PC-3 (cell line): ENCODE results near the gene ZNF232.

Experiments used
- EZH2 ChIP-seq: fragments of 300-600 bp; sonication (generic); IDR thresholded peaks from one replicate; pipeline ENCODE4 v1.6.1; 2017; ENCODE audit warnings: antibody characterized with exemption, mild to moderate bottlenecking, low read length; ENCODE audit not compliant: unreplicated experiment
- TF ChIP-seq, protein P1 (sequence below): fragments of 300-600 bp; sonication (generic); conservative IDR thresholded peaks from 2 replicates; pipeline ENCODE4 v1.5.1; 2017; ENCODE audit warnings: antibody characterized with exemption, low read depth, mild to moderate bottlenecking, low read length

DNA sequence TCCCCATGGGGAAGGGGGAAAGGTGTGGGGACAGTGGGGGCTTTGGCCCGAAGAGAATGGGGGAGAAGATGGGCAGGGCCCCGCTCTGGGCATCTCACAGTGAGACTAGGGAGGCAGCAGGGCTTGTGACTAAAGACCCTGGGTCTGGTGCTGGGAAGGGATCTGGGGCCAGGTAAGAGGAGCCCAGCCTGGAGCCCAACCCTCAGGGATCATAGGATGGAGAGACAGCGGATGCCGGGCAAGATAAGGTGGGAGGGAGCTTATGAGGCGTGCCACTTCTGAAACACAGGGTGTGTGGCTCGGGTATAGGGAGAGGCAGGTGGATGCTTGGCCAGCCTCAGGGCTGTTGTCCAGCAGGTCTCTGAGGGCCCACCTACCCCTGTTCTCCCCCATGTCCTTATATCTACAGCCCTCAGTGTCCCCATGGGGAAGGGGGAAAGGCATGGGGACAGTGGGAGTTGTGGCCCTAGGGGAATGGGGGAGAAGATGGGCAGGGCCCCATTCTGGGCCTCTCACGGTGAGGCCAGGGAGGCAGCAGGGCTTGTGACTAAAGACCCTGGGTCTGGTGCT, 19.6 kb upstream of the ZNF232 start:
- TF ChIP-seq, protein P1, sequence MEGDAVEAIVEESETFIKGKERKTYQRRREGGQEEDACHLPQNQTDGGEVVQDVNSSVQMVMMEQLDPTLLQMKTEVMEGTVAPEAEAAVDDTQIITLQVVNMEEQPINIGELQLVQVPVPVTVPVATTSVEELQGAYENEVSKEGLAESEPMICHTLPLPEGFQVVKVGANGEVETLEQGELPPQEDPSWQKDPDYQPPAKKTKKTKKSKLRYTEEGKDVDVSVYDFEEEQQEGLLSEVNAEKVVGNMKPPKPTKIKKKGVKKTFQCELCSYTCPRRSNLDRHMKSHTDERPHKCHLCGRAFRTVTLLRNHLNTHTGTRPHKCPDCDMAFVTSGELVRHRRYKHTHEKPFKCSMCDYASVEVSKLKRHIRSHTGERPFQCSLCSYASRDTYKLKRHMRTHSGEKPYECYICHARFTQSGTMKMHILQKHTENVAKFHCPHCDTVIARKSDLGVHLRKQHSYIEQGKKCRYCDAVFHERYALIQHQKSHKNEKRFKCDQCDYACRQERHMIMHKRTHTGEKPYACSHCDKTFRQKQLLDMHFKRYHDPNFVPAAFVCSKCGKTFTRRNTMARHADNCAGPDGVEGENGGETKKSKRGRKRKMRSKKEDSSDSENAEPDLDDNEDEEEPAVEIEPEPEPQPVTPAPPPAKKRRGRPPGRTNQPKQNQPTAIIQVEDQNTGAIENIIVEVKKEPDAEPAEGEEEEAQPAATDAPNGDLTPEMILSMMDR, result no peak
- no peak for TF ChIP-seq EZH2
